Measurements from ENCODE around the gene FEZF1.

- TF ChIP-seq FOXP2 (optimal IDR thresholded peaks at IDR 0.05; ENCODE audit: borderline replicate concordance, extremely low read depth, extremely low read length, insufficient read depth) (no peak), POLR2AphosphoS5 (IDR thresholded peaks at IDR 0.05; ENCODE audit: low read depth, low read length) (no peak)
Measured at GRCh38 chr7:122306320-122307227, 2.0 kb upstream of the FEZF1 start.

All from PFSK-1 (cell line).